Loucy (cell line): ENCODE results near the gene HOXA9.

Experiments used
- EZH2phosphoT487 ChIP-seq: fragments of 200-600 bp; IDR thresholded peaks from 2 replicates; pipeline ENCODE4 v1.6.1; 2018; ENCODE audit warnings: antibody characterized with exemption, mild to moderate bottlenecking, moderate library complexity, borderline replicate concordance
- TF ChIP-seq, protein P1 (sequence below): fragments of 200-600 bp; sonication (generic); conservative IDR thresholded peaks from 2 replicates; pipeline ENCODE4 v1.5.1; 2014; ENCODE audit warnings: mild to moderate bottlenecking, antibody characterized with exemption, low read length

DNA sequence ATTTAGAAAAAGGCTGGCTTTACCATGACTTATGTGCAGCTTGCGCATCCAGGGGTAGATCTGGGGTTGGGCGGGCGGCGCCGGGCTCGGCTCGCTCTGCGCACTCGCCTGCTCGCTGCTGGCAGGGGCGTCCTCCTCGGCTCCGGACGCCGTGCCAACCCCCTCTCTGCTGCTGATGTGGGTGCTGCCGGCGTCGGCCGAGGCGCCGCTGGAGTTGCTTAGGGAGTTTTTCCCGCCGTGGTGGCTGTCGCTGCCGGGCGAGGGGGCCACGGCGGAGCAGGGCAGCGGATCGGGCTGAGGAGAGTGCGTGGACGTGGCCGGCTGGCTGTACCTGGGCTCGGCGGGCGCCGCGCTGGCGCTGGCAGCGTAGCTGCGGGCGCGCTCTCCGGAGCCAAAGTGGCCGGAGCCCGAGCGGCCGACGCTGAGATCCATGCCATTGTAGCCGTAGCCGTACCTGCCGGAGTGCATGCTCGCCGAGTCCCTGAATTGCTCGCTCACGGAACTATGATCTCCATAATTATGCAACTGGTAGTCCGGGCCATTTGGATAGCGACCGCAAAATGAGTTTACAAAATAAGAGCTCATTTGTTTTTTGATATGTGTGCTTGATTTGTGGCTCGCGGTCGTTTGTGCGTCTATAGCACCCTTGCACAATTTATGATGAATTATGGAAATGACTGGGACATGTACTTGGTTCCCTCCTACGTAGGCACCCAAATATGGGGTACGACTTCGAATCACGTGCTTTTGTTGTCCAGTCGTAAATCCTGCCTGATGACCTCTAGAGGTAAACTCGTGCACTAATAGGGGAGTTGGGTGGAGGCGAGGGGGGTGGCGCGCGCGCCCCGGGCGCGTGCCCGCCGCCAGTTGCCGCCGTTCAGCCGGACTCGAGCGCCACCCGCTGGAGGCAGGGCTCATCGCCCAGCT lies 22.1 kb downstream of the HOXA9 start, which contains the start of gene HOXA5:
- TF ChIP-seq, protein P1, sequence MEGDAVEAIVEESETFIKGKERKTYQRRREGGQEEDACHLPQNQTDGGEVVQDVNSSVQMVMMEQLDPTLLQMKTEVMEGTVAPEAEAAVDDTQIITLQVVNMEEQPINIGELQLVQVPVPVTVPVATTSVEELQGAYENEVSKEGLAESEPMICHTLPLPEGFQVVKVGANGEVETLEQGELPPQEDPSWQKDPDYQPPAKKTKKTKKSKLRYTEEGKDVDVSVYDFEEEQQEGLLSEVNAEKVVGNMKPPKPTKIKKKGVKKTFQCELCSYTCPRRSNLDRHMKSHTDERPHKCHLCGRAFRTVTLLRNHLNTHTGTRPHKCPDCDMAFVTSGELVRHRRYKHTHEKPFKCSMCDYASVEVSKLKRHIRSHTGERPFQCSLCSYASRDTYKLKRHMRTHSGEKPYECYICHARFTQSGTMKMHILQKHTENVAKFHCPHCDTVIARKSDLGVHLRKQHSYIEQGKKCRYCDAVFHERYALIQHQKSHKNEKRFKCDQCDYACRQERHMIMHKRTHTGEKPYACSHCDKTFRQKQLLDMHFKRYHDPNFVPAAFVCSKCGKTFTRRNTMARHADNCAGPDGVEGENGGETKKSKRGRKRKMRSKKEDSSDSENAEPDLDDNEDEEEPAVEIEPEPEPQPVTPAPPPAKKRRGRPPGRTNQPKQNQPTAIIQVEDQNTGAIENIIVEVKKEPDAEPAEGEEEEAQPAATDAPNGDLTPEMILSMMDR: peak; percentile 73
- no peak for TF ChIP-seq EZH2phosphoT487
